AG10803 (cell line): ENCODE measurements around the gene NCOA5.

Experiments used
- DNase-seq: peaks from one replicate; pipeline ENCODE4 v3.0.0; 2010; ENCODE audit warnings: low read depth
- H3K4me3 ChIP-seq: 2 replicates; pipeline ENCODE4 v1.5.1; 2011; ENCODE audit warnings: mild to moderate bottlenecking, low read length, control low read depth
- CTCF ChIP-seq: conservative IDR thresholded peaks from 2 replicates; pipeline ENCODE4 v1.5.1; 2011; ENCODE audit warnings: mild to moderate bottlenecking, low read length, control low read depth, inconsistent platforms

NCOA5 gene

GRCh38 chr20:46119547-46119946 lies 29.8 kb upstream of the NCOA5 start:
- no peak overlapping the region for H3K4me3 ChIP-seq
- DNase-seq = no peak
- TF ChIP-seq CTCF = no peak

GRCh38 chr20:46119028-46119546 lies 29.3 kb upstream of the NCOA5 start:
- no peak for TF ChIP-seq CTCF
- no peak overlapping the region for H3K4me3 ChIP-seq
- no peak for DNase-seq

- peak overlapping the region; percentile 58 for H3K4me3 ChIP-seq
- TF ChIP-seq CTCF = no peak
- no peak for DNase-seq
These were observed 28.8 kb upstream of the NCOA5 start for GRCh38 chr20:46118481-46119020.

GRCh38 chr20:46117704-46118467 lies 28.1 kb upstream of the NCOA5 start, which contains the start of gene CD40:
CD40 (plus strand) TSS chr20:46118314; CDS start chr20:46118344, 30 bp downstream.
- TF ChIP-seq CTCF = no peak
- peak; percentile 69 for DNase-seq
- peak within 1 kb of the TSS; percentile 58 for H3K4me3 ChIP-seq

- DNase-seq = no peak
- H3K4me3 ChIP-seq = no peak overlapping the region
- TF ChIP-seq CTCF = no peak
These were observed 24.7 kb upstream of the NCOA5 start for GRCh38 chr20:46114449-46114848.

GRCh38 chr20:46113113-46113470 lies 23.3 kb upstream of the NCOA5 start:
- no peak for TF ChIP-seq CTCF
- no peak for DNase-seq
- H3K4me3 ChIP-seq = no peak overlapping the region
